GM18870 (cell line): ENCODE measurements around the gene CYP4F8.
"Not testable (repeated sequence)": the region's sequence is repeated elsewhere in the genome, so short reads cannot be mapped to it uniquely, and the experiment has no call there.

Source experiments
- ATAC-seq: cut with Tn5 transposase; IDR thresholded peaks from one replicate; pipeline ENCODE4 v1.9.1; 2021; ENCODE audit warnings: moderate library complexity; ENCODE audit not compliant: unreplicated experiment

The CYP4F8 gene, protein sequence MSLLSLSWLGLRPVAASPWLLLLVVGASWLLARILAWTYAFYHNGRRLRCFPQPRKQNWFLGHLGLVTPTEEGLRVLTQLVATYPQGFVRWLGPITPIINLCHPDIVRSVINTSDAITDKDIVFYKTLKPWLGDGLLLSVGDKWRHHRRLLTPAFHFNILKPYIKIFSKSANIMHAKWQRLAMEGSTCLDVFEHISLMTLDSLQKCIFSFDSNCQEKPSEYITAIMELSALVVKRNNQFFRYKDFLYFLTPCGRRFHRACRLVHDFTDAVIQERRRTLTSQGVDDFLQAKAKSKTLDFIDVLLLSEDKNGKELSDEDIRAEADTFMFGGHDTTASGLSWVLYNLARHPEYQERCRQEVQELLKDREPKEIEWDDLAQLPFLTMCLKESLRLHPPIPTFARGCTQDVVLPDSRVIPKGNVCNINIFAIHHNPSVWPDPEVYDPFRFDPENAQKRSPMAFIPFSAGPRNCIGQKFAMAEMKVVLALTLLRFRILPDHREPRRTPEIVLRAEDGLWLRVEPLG

DNA sequence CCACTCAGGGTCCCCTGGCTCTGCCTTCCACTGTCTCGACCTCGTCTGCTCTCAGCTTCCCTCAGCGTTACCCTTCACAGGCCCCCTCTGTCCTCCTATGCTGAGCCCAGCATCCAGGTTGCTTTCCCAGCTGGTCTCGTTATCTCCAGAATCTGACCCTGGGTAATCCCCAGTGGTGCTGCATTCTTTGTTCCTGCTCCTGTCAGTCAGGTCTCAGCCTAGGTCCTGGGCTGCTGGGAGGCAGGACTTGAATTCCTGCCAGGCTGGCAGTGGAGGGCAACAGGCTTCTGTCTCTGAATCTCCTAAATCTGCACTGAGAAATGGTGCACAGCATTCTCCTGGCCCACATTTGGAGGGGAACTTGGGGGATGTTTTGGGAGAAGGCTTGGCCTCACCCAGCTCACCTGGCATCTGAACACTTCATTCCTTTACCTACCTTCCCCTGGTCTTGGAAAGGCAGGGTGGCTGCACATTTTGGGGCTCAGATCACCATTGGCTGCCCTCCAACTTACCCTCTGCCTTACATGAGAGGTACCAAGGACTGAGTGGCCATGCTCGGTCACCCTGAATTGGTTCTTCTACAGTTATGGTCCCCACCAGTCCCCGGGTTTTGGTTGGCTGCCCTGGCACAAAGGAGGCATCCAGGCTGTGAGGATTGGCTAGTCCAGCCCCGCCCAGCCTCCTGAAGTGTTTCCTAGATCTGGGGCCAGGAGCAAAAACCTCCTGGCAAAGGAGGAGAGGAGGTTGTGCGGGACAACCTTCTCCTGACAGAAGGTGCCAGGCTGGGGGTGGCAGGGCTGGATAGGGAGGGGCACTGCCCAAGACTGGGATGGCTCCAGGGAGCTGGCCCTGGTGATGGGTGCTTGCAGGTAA is at the start of gene CYP4F8:
Gene CYP4F8 (plus strand): TSS at position 712 of the 873 bp plus-strand sequence. CDS start 399 bp downstream, outside the sequence.
- ATAC-seq, result no peak

DNA sequence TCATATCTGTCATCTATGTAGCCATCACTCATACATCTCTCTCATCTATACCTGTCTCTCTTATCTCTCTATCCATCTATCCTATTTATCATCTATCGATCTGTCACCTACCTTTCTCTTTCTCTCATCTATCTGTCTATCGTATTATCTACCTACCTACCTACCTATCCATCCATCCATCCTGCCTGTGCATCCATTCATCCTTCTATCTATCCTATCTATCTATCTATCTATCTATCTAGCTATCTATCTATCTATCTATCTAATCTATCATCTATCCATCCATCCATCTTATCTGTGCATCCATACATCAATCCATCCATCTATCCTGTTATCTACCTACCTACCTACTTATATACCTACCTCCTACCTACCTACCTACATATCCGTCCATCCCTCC is 44.6 kb upstream of the CYP4F8 start:
- ATAC-seq, result no peak

DNA sequence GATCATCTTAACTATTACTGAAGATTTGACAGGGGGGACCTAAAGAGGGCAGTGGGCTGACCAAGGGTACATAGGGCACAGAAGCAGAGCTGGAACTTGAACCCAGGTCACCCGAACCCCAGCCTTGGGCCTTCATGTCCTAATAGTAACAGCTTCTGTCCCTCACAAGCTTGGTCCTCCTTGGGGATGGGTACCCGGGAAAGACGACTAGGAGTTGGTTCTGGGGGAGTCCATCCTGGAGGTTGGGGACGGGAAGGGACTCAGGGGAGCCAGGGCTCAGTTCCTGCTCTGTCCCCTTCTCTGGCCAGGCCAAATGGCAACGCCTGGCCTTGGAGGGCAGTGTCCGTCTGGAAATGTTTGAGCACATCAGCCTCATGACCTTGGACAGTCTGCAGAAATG is 39.6 kb upstream of the CYP4F8 start:
- no peak for ATAC-seq

DNA sequence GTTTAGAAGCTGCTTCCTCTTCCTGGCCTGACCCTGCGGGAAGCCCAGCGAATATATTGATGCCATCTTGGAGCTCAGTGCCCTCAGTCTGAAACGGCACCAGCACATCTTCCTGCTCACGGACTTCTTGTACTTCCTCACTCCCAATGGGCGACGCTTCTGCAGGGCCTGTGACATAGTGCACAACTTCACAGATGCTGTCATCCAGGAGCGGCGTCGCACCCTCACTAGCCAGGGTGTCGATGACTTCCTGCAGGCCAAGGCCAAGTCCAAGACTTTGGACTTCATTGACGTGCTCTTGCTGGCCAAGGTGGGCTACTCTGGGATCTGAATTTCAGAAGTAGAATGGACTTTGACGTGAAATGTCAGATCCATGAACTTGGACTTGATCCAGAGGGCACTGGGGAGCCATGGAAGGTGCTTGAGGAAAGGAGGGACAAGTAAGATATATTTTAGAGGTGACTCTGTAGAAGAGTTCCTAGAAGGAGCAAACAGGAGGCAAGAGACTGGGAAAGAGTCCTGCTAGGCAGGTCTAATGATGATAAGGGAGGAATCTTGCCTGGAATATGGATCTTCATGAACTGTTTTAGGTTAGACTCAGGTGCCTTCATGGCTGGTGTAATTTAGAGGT is 38.4 kb upstream of the CYP4F8 start:
- no peak for ATAC-seq

DNA sequence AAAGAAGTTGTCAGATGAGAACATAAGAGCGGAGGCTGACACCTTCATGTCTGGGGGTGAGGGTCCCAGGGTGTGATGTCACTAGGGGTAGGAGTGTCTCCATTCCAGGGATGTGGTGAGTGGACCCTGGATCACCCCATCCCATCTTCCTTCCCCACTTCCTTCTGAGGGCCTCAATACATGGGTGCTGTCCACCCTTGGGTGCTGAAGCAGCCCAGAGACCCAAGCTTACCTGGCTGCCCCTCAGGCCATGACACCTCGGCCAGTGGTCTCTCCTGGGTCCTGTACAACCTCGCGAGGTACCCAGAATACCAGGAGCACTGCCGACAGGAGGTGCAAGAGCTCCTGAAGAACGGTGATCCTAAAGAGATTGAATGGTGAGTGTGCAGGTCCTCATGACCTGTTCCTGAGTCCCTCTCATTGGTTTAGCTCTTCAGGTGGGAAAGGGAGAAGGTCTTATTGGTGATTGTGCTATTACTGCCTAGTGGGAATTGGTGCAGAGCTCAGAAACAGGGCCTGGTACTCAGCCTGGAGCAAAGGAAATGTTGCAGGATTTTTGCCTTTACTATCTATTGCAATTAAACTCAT is 37.7 kb upstream of the CYP4F8 start:
- ATAC-seq, result no peak

DNA sequence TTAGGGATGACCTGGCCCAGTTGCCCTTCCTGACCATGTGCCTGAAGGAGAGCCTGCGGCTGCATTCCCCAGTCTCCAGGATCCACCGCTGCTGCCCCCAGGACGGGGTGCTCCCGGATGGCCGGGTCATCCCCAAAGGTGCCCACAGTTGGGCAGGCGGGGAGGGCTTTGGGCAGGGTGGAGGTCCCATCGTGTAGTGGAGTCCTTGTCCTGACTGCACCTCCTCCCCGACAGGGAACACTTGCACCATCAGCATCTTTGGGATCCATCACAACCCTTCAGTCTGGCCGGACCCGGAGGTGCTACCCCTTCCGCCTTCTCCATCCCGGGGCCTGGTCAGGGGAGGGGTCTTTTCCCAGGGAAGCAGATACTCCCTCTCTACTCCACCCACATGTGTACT is 31.7 kb upstream of the CYP4F8 start:
- ATAC-seq, result no peak

DNA sequence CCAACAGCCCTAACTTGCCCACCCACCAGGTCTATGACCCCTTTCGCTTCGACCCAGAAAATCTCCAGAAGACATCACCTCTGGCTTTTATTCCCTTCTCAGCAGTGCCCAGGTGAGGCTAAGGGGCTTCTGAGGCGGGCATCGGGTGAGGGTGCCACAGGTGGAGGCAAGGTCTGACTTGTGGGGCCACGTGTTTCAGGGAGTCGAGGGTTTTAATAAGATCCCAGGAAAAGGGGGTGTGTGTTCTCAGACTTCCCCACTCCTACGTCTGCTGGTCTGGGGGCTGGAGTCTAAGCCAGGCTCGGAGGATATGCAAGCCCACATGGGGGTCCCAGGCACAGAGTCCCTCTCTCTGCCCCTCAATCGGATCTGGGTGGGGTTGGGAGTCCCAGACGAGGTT is 30.9 kb upstream of the CYP4F8 start:
- no peak for ATAC-seq

DNA sequence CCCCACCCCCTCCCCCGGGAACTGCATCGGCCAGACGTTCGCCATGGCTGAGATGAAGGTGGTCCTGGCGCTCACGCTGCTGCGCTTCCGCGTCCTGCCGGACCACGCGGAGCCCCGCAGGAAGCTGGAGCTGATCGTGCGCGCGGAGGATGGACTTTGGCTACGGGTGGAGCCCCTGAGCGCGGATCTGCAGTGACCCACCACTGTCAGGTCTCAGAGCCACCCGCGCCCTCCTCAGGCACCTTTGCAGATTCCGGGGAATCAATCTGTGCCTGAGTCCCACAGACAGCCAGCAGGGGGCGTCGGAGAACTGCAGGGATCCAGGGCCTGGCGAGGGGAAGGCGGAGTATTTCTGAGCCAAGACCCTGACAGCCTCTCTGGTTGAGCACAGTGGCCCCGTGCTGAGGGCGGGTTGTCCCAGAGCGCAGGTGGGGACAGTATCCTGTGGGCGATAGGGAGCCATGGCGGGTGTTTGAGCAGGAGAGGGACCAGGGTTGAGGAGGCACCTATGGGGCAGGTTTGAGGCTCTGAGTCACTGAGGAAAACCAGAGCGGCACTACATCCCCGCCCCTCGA is 30.4 kb upstream of the CYP4F8 start:
- ATAC-seq, result no peak

DNA sequence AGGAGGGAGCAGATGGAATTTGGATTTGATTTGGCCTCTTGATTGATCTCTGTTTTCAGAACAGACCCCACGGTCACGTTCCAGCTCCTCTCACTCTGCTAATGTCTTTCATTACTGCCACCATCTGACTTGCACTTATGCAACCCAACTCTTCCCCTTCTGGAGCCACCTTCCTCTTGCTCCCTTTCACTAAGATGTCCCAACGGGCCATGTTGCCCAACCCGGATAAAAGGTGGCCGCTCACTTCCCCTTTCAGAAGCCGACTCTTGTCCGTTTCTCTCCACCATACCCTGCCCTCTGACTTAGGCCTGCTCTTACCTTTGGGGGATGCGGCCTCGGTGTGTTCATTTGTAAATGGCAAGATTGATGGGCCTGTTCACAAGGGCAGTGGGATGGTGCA is 27.4 kb upstream of the CYP4F8 start:
- no peak for ATAC-seq

DNA sequence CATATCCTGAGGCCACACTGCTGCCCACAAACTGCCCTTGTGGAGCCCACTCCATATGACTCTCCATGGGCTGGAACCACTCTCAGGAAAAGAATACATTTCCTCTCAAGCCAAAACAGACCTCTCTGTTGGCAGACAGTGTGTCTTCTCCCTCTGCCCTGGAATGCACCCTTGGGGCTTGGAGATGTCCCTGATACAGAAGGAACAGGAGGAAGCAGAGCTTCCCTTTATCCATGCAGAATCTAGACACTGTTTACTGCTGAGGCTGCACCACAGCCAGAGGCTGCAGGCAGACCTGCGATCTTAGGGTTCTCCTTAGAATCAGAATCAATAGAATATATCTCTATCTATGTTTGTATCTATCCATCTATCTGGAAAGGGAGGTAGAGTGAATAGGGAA is 26.8 kb upstream of the CYP4F8 start:
- ATAC-seq, result no peak

DNA sequence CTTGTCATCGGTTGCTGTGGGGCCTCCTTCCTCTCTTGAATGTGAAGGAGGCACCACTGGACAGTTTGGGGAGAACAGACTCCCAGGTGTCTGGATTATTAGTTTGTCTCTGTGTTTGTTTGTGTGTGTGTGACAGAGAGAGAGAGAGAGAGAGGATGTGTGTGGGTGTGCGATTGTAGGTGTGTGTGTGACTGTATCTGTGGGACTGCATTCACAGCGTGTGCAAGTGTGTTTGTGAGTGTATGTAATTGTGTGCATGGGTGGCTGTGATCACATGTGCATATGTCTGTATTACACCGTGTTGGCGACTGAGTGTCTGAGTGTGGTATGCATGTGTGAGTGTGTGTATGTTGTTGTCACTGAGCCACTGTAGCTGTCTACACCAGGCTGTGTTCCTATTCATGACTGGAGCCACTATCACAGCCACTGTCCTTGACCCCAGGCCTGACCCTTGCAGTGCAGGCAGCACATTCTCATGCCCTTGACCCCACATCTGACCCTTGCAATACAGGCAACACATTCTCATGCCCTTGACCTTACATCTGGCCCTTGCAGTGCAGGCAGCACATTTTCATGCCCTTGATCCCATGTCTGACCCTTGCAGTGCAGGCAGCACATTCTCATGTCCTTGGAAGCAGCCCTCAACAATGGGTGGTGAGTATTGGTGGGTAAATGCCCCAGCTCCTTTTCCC is 25.1 kb upstream of the CYP4F8 start:
- ATAC-seq, result no peak

DNA sequence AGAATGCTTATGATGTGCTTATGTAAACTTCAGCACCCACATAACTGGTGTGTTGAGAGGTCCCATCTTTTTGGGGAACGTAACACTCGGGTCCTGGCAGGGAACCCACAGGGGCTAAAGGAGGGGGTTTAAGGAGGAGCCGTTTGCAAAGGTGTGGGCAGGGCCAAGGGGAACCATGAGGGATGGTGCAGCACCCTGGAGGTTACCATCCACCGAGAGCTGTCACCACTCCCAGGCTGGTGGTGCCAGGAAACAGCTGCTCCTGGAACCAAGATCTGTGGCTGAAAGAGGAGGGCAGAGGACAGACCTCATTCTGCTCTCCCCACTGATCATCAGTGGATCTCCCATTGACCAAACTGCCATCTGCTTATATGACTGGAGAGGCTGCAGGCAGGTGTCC is 23.2 kb upstream of the CYP4F8 start:
- no peak for ATAC-seq

DNA sequence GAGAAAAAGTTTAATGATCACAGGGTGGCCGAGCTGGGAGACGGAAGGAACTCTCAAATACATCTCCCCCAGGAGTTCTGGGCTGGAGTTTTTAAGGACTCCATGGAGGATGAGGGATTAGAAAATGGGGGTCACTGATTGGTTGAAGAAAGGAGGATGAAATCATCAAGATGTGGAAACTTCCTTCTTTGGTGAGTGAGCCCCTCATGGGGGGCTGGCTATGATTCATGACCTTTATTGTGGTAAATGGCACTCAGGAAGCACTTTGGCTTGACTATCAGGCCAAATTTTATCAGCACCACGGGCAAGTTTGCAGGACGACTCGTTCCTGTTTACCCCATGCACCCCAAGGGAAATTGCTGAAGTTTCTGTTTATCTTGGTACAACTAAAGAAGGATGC is 22.5 kb upstream of the CYP4F8 start:
- not testable (repeated sequence) for ATAC-seq

DNA sequence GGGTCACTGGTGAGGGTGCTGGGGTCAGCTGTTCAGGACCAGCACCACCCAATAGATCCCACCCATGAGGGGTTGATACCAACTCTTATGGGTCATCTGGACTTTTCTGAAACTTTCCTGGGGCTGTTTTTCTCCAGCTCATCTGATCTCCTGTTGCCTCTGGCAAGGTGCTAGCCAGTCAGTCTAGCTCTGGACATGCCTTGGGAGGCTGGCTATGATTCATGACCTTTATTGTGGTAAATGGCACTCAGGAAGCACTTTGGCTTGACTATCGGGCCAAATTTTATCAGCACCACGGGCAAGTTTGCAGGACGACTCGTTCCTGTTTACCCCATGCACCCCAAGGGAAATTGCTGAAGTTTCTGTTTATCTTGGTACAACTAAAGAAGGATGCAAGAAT is 21.3 kb upstream of the CYP4F8 start:
- not testable (repeated sequence) for ATAC-seq

DNA sequence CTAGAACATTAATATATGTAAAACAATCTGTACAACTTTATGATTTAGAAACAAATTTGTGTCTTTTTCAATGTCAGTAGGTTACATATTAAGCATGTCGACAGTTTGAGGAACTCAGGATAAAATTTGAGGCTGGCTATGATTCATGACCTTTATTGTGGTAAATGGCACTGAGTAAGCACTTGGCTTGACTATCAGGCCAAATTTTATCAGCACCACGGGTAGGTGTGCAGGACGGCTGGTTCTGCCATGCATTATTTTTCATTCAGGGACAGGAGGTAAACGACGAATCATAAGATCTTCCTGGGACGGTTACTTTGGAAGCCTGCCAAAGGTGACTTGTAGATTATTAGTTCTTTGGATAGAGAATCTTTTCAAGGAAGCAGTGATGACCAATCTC is 19.9 kb upstream of the CYP4F8 start:
- no peak for ATAC-seq

DNA sequence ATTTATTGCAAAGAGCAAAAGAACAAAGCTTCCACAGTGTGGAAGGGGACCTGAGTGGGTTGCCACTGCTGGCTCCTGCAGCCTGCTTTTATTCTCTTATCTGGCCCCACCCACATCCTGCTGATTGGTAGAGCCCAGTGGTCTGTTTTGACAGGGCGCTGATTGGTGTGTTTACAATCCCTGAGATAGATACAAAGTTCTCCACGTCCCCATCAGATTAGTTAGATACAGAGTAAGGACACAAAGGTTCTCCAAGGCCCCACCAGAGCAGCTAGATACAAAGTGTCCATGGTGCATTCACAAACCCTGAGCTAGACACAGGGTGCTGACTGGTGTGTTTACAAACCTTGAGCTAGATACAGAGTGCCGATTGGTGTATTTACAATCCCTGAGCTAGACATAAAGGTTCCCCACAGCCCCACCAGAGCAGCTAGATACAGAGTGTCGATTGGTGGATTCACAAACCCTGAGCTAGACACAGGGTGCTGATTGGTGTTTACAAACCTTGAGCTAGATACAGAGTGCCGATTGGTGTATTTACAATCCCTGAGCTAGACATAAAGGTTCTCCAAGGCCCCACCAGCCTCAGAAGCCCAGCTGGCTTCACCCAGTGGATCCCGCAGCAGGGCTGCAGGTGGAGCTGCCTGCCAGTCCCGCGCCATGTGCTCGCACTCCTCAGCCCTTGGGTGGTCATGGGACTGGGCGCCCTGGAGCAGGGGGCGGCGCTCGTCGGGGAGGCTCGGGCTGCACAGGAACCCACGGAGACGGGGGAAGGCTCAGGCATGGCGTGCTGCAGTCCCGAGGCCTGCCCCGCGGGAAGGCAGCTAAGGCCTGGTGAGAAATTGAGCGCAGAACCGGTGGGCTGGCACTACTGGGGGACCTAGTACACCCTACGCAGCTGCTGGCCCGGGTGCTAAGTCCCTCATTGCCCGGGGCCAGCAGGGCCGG is 6.8 kb upstream of the CYP4F8 start:
- not testable (repeated sequence) for ATAC-seq

DNA sequence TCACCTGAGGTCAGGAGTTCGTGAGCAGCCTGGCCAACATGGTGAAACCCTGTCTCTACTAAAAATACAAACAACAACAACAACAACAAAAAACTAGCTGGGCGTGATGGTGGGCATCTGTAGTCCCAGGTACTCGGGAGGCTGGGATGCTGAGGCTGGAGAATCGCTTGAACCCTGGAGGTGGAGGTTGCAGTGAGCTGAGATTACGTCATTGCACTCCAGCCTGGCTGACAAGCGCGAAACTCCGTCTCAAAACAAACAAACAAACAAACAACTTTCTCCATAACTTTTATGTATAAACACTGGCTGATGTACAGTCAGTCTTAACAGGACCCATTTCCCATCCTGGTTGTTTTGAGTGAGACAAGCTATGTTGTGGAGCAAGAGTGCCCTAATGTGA is 5.8 kb upstream of the CYP4F8 start:
- no peak for ATAC-seq

DNA sequence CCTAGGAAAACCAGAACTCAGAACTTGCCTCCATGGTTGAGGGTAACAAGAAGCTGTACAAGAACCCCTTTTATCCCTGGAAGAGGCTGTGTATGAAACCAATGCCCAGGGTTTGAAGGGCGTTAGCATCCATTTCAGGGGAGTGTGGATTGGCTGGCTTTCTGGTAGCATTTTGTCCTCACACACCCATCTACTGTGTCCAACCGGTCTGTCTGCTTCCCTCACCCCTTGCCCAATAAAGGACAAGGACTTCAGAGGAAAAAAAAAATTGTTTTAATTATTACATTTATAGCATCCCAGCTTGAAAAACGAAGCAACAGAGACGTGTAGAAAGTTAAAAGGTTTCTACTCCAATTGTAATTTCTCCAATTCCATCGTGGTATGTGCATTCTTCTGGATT is 2.7 kb upstream of the CYP4F8 start:
- no peak for ATAC-seq

DNA sequence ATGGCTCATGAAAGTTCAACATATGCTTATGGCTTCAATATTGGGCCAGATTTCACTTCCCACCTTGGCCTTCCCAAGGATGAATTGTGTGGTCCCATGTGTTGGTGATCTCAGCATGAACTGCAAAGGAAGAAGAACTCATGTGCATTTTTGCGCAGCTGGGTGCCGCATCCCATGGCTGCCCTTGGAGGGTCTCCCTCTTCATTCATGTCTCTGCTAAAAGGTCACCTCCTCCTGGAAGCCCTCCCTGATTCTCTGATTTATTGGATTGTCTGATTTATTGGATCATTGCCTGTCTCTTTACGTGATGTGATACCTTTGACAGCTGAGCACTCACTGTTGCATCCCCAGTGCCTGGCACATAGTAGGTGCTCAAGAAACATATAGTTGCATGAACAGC is 1.7 kb upstream of the CYP4F8 start:
- no peak for ATAC-seq
